GM12872 (cell line): ENCODE measurements around the gene ANTKMT.

Experiments
- CTCF ChIP-seq: IDR thresholded peaks from 3 replicates; pipeline ENCODE4 v1.5.1; 2011; ENCODE audit warnings: low read depth, mild to moderate bottlenecking, low read length, moderate library complexity; ENCODE audit not compliant: insufficient read depth

ANTKMT gene

GRCh38 chr16:769934-770333 lies 49.0 kb downstream of the ANTKMT start:
- no peak for TF ChIP-seq CTCF

DNA sequence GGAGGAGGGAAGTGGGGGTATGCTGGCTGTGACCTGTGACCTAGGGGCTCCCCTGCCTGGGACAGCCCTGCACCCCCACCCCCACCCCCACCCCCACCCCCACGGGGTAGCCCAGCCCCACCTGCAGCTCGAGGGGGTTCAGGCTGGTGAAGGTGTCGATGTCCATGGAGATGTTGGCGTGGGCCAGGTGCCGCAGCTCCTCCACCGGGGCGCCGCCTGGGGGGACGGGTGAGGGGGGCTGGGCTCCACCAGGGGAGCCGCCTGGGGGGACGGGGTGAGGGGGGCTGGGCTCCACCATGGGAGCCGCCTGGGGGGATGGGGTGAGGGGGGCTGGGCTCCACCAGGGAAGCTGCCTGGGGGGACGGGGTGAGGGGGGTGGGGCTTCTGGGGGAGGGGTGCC lies 49.5 kb downstream of the ANTKMT start:
- no peak for TF ChIP-seq CTCF
